GM18505 (cell line): ENCODE data around the gene CPT1C.
A peak's percentile ranks its signal among the peaks of the same experiment; 100 is the strongest.

Experiments used
- ATAC-seq: cut with Tn5 transposase; IDR thresholded peaks from one replicate; pipeline ENCODE4 v1.9.1; 2021; ENCODE audit not compliant: unreplicated experiment
- POLR2A ChIP-seq: IDR thresholded peaks from 4 replicates; pipeline ENCODE4 v1.6.1; 2011; ENCODE audit warnings: borderline replicate concordance; ENCODE audit not compliant: insufficient read depth, insufficient read length; ENCODE audit errors: extremely low read depth

Gene CPT1C

GRCh38 chr19:49655570-49656455, 35.1 kb upstream of the CPT1C start:
- ATAC-seq: no peak
- TF ChIP-seq POLR2A: no peak

GRCh38 chr19:49656456-49657109, 34.3 kb upstream of the CPT1C start:
- no peak for TF ChIP-seq POLR2A
- no peak for ATAC-seq

GRCh38 chr19:49657493-49658138, 33.3 kb upstream of the CPT1C start:
- TF ChIP-seq POLR2A: no peak

GRCh38 chr19:49658139-49658517, 32.8 kb upstream of the CPT1C start:
- no peak for ATAC-seq

More at GRCh38 chr19:49657493-49658138, 33.3 kb upstream of the CPT1C start:
- no peak for ATAC-seq

GRCh38 chr19:49658566-49659442, 32.1 kb upstream of the CPT1C start:
- peak; percentile 1 for TF ChIP-seq POLR2A
- no peak for ATAC-seq

More at GRCh38 chr19:49658139-49658517, 32.8 kb upstream of the CPT1C start:
- no peak for TF ChIP-seq POLR2A

GRCh38 chr19:49660338-49660961, 30.5 kb upstream of the CPT1C start:
- TF ChIP-seq POLR2A: no peak
- ATAC-seq: no peak

- ATAC-seq: no peak
- TF ChIP-seq POLR2A: no peak
Measured at GRCh38 chr19:49662011-49662410, 28.9 kb upstream of the CPT1C start.

GRCh38 chr19:49663224-49663623, 27.7 kb upstream of the CPT1C start:
- no peak for ATAC-seq
- TF ChIP-seq POLR2A: no peak

- peak; percentile 69 for TF ChIP-seq POLR2A
- peak; percentile 51 for ATAC-seq
Measured at GRCh38 chr19:49664171-49665035, 26.5 kb upstream of the CPT1C start.

GRCh38 chr19:49665036-49665350, 25.9 kb upstream of the CPT1C start:
- no peak for TF ChIP-seq POLR2A
- no peak for ATAC-seq

GRCh38 chr19:49665351-49666119, 25.4 kb upstream of the CPT1C start, which contains the start of the genes BCL2L12 and IRF3:
BCL2L12 (plus strand) TSS chr19:49665933; CDS start chr19:49666693, 760 bp downstream.
IRF3 (minus strand) TSS chr19:49665857; CDS start chr19:49664838, 1,019 bp downstream.
- peak; percentile 71 for TF ChIP-seq POLR2A
- peak; percentile 77 for ATAC-seq
